Activated naive CD8-positive, alpha-beta T cell treated with anti-CD3 and anti-CD28 coated beads, Interleukin-2, amount 50 U/mL, for 24 hours (primary cell): ENCODE measurements around the gene CC2D2A.

ENCODE experiments used
- ATAC-seq: fragments of 150-1000 bp; cut with Tn5 transposase; one replicate; pipeline ENCODE4 v1.10.0; 2021
- DNase-seq: peaks from one replicate; pipeline ENCODE4 v3.0.0; 2021
- H3K27ac Mint-ChIP-seq: one replicate; pipeline ENCODE4 v1.8.0; 2021; ENCODE audit warnings: mild to moderate bottlenecking, mixed read lengths
- H3K27me3 Mint-ChIP-seq: one replicate; pipeline ENCODE4 v1.8.0; 2021; ENCODE audit warnings: mixed read lengths
- H3K36me3 Mint-ChIP-seq: one replicate; pipeline ENCODE4 v1.8.0; 2021; ENCODE audit warnings: low read depth, mixed read lengths
- H3K4me1 Mint-ChIP-seq: one replicate; pipeline ENCODE4 v1.8.0; 2021; ENCODE audit warnings: mixed read lengths
- H3K4me3 Mint-ChIP-seq: one replicate; pipeline ENCODE4 v1.8.0; 2021; ENCODE audit warnings: mild to moderate bottlenecking, moderate library complexity, mixed read lengths
- H3K9me3 Mint-ChIP-seq: one replicate; pipeline ENCODE4 v1.8.0; 2021; ENCODE audit warnings: mixed read lengths

Gene CC2D2A

DNA sequence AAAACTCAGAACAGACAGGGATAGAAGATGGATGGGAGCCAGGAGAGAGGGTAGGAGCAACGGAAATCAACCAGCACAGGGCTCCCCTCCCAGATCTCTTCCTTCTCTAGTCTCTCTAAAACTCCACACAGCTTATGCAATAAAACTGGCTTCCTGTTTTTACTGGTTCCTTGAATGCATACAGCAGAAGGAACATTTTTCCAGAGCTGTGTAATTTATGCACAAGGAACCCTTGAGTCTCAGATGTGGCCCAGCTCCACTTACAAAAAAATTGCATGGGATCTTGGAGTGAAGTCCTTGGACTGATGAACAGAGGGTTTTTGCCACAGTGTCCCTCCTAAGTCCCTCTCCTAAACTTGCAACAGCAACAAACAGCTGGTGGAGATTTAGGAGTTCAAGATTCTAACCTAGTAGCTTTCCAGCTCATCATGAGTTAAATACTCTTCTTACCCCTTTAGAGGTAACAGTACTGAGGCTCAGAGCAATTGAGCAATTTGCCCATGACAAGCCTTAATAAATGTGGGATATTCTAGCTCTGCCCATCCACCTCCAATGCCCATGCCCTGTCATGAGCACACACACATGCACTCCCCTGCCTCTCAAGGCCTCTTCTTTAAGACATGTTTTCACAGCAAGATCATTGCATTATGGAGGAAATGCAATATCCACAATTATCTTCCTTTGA, 18.4 kb upstream of the CC2D2A start:
- Mint-ChIP-seq H3K4me1 (no peaks in the 10 kb centered on the region), H3K27me3 (no peaks in the 10 kb centered on the region), H3K9me3 (peaks cover 8% of the 10 kb centered on the region), H3K27ac (no peak overlapping the region), H3K36me3 (no peaks in the 10 kb centered on the region), H3K4me3 (no peak overlapping the region)
- DNase-seq (no peak), ATAC-seq (no peak)

DNA sequence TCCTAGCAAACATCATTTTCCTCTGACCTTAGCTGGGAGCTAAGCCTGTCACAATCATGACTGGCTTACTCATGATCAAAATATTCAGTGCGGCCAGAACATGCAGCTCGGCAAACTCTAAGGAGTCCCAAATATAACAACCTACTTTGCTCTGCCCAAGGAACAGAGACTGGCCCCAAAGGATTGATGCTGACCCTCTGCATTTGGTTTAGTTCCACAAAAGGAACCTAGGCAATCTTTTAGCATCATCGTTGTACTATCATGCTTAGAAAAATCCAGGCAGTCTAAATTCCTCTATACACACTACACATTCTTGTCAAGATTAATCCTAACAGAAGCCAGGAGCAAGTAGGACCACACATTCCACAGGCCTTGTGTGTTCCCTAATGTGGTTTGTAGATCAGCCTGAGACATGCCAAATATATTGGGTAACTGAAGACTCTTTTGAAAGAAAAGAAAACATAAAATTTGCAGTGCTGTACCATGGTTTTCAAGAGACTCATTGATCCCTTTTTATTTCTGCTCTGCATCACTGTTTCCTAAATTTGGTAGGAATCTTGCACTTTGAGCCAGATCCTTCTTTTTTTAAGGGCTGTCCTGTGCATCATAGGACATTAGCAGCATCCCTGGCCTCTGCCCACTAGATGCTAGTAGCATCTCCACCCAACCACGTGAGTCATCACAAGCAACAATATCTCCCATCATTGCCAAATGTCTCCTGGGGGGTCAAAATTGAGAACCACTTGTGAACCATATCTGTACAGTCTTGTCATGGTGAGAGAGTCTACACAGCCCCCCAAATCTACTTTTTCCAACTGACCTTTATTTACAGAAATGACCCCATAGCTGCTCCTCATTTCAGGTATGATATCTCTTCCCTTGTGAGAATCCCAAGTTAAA, 17.6 kb upstream of the CC2D2A start:
- ATAC-seq (no peak), DNase-seq (no peak)
- peaks cover under 1% of the 10 kb centered on the region for H3K9me3 Mint-ChIP-seq
- no peaks in the 10 kb centered on the region for H3K36me3 Mint-ChIP-seq
- no peaks in the 10 kb centered on the region for H3K27me3 Mint-ChIP-seq
- H3K27ac Mint-ChIP-seq: no peak overlapping the region
- H3K4me1 Mint-ChIP-seq: no peaks in the 10 kb centered on the region
- no peak overlapping the region for H3K4me3 Mint-ChIP-seq

DNA sequence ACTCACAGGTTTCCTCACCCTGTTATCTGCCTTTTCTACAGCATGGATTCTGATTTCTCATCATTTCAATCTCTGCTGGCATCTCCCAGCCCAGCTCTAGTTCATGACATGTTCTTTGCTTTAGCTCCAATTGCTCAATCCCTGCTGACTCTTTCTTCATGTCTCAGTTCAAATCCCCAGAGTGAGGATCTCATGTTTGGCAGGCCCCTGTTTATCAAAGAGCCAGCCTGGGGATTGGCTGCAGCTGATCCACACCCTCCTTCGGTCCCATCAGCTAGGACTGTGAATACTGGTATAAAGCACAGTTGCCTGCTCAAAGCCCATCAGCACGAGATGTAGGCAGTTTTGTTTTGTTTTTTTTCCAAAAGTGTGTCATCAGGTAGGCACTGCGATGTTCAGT, 14.4 kb upstream of the CC2D2A start:
- H3K4me3 Mint-ChIP-seq: no peak overlapping the region
- H3K27ac Mint-ChIP-seq: no peak overlapping the region
- no peaks in the 10 kb centered on the region for H3K27me3 Mint-ChIP-seq
- DNase-seq (no peak), ATAC-seq (no peak)
- peaks cover 2% of the 10 kb centered on the region for H3K4me1 Mint-ChIP-seq
- H3K36me3 Mint-ChIP-seq: no peaks in the 10 kb centered on the region
- H3K9me3 Mint-ChIP-seq: no peaks in the 10 kb centered on the region

DNA sequence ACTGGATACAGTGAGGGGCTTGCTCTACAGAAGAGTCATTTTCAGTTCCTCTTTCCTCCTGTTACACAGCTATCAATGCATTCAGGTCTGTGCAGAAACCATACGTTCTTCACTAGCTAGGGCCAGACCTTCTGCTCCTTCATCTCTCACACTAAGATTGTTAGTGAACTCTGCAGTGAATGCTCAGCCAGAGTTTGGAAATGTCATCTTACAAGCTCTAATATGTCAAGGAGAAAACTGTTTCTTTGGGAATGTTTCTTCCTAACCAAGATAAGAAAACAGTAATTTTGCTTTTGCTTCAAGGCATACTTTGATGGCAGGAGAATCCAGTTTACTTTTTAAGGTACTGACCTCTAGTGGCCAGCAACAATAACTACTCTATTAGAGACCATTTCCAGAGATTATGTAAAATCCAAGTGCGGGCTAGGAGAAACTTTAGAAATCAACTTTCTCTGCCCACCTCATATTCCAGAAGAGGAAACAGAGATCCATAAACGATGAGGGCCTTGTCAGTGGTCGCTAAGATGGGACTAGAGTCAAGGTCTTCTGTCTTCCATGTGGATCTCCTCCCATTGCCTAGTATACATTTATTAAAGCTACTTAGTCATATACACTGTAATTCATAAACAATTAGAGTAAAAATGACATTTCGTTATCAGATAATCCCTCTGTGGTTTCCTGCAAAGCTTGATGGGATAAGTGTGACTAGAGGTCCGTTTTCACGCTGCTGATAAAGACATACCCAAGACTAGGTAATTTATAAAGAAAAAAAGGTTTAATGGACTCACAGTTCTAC, 12.1 kb upstream of the CC2D2A start:
- Mint-ChIP-seq H3K36me3 (no peaks in the 10 kb centered on the region), H3K27ac (no peak overlapping the region), H3K4me1 (peaks cover 2% of the 10 kb centered on the region), H3K9me3 (no peaks in the 10 kb centered on the region), H3K27me3 (no peaks in the 10 kb centered on the region), H3K4me3 (no peak overlapping the region)
- ATAC-seq (peak; percentile 72), DNase-seq (no peak)

DNA sequence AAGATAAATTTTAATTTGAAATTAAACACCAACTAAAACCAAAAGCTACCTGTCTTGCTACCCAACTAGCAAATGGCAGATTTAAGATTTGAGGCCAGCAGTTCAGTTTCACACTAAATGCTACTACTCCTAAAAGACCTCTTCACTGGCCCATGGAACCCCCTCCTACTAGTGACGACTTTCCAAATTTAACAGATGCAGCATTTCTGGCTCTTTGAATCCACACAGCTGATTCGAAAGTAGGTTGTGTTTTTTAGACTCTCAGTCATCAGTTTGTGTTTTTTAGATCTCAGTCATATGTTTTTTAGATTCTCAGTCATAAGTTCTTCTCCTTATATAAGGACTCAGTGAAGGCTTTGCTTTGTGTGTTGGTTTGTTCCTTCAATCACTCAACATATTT, 11.1 kb upstream of the CC2D2A start:
- Mint-ChIP-seq H3K27ac (no peak overlapping the region), H3K36me3 (no peaks in the 10 kb centered on the region), H3K4me3 (no peak overlapping the region)

DNA sequence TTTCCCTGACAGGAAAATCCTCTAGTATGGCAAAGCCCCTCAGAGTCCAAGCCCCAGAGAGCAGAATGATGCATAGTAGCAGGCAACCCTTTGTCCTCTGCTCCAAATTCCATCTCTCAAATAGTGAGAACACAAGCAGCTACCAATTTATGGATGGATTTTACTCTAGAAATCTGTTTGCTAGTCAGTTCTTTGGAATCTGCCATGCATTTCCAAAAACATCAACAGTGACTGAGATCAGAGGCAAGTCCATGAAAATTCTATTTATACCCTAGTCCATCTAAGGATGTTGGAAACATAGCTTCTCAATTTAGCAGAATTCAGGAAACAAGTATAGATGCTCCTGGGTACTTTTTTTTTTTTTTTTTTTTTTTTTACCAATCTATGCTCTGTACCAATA, 10.0 kb upstream of the CC2D2A start:
- Mint-ChIP-seq H3K27ac (no peak overlapping the region), H3K27me3 (no peaks in the 10 kb centered on the region)

More for the DNA sequence above, 11.1 kb upstream of the CC2D2A start:
- H3K4me1 Mint-ChIP-seq: peaks cover 2% of the 10 kb centered on the region
- H3K9me3 Mint-ChIP-seq: no peaks in the 10 kb centered on the region
- DNase-seq (no peak), ATAC-seq (no peak)
- H3K27me3 Mint-ChIP-seq: no peaks in the 10 kb centered on the region

DNA sequence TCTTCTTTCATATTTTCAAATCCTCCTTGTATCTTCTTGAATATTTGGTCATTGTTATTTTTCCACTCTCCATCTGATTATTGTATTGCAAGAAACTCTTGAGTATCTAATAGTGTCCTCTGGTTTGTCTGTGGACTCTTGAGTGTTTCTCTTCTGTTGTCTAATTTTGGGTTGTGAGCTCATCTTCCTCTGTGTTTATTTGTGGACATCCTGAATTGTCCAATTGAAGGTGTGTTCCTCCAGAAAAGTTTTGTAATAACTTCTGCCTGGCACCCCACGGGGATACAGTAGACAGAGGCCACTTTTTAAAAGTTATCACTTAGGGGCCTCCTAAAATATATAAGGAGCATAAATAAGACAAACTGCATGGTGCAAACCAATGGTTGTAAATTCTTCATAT, 3.1 kb upstream of the CC2D2A start:
- no peaks in the 10 kb centered on the region for H3K27me3 Mint-ChIP-seq
- no peak for DNase-seq
- H3K4me1 Mint-ChIP-seq: peaks cover 11% of the 10 kb centered on the region

More for the DNA sequence above, 10.0 kb upstream of the CC2D2A start:
- no peaks in the 10 kb centered on the region for H3K9me3 Mint-ChIP-seq
- no peak overlapping the region for H3K4me3 Mint-ChIP-seq
- peaks cover 2% of the 10 kb centered on the region for H3K4me1 Mint-ChIP-seq
- DNase-seq (no peak), ATAC-seq (no peak)
- H3K36me3 Mint-ChIP-seq: no peaks in the 10 kb centered on the region

DNA sequence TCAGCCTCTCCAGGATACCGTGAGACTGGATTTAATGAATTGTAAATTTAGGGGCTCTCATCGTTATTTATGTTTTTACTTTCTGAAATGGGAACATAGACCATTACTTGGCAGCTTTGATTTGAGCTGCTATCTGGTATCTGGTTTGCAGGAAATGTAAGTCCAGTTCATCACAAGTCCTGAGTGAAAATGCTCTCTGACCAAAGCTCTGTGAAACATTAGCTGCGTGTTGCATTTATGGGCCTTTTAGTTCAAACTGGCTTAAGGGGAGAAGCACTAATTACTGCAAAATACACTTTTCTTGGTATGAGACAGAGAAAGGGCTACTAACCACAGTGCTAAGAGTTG, 420 bp downstream of the CC2D2A start:
- Mint-ChIP-seq H3K4me3 (peak overlapping the region; percentile 33), H3K27me3 (no peaks in the 10 kb centered on the region), H3K27ac (no peak overlapping the region), H3K9me3 (no peaks in the 10 kb centered on the region), H3K36me3 (no peaks in the 10 kb centered on the region), H3K4me1 (peaks cover 11% of the 10 kb centered on the region)
- DNase-seq (no peak), ATAC-seq (no peak)

More for the DNA sequence above, 3.1 kb upstream of the CC2D2A start:
- Mint-ChIP-seq H3K9me3 (no peaks in the 10 kb centered on the region), H3K4me3 (no peak overlapping the region), H3K36me3 (no peaks in the 10 kb centered on the region), H3K27ac (no peak overlapping the region)
- ATAC-seq: no peak

DNA sequence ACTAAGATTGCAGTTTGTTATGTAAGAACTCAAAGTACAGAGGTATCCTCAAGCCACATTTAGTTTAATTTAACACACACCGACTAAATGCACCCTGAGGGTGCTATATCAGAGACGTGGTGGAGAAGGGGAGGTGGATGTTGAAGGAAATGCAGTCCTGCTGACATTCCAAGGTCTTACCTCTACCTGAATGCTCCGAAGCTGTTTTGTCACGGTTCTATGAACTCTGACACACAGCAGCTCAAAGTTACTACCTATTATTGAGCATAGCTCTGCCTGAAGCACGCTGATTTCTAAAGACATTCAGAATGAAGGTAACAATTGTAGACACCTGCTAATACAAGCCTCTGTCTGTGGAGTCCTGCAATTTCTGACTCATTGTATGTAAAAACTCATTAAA, 6.7 kb downstream of the CC2D2A start:
- H3K36me3 Mint-ChIP-seq: no peaks in the 10 kb centered on the region
- H3K27ac Mint-ChIP-seq: no peak overlapping the region
- H3K4me1 Mint-ChIP-seq: no peaks in the 10 kb centered on the region
- no peak overlapping the region for H3K4me3 Mint-ChIP-seq
- H3K9me3 Mint-ChIP-seq: no peaks in the 10 kb centered on the region
- H3K27me3 Mint-ChIP-seq: no peaks in the 10 kb centered on the region
- DNase-seq (no peak), ATAC-seq (no peak)

DNA sequence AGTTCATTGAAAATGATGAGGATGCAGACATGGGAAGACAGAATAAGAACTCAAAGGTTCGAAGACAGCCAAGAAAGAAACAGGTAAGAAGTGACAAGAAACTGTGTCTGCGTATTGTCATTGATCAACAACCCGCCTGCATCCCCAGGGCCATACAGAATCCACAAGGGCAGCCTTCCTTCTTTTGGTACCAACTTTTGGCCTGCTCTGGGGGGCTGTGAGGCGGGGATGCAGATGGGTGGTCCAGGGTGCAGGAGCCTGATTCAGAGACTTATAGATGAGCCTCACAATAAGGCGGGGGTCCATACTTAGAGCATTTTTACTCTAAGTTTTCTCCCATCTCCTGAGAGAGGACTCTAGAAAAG, 9.0 kb downstream of the CC2D2A start:
- Mint-ChIP-seq H3K4me1 (no peaks in the 10 kb centered on the region), H3K4me3 (no peak overlapping the region), H3K9me3 (no peaks in the 10 kb centered on the region), H3K27ac (no peak overlapping the region), H3K27me3 (no peaks in the 10 kb centered on the region), H3K36me3 (no peaks in the 10 kb centered on the region)
- DNase-seq (no peak), ATAC-seq (no peak)

DNA sequence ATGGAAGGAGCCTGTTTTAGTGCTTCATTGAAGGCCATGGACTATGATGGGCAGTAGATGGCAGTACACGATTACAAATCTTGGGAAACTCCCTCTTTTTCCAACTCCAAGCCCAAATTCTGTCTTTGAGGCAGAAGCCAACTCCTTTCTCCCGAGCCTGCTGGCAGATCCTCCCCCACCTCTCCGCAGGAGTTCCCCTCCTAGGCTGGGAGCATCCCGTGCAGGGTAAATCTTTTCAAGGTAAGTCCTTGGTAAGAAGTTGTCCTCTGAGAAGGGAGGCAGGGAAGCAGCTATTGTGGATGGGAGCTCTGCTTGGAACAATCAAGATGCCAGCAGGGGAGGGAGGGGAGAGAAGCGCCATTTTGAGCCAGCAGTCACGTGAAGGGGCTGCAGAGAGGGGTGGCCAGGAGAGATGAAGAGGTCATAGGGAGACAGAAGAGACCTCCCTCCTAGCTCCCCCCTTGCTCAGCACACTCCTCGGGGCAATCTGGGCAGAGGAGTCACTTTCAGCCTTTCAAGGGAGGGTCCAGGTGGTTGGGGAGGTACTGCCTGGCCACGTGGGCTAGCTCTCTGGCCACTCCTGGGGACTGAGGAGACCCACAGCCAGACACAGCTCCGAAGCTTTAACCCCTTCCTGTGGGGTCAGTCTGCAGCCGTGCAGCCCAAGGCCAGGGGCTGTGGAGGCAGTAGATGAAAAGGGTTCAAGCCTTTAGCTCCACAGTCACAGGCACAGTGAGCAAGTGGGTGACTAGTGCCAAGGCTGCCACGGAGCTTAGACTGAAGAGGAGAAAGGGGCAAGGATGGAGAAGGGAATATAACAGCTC, 9.6 kb downstream of the CC2D2A start:
- H3K9me3 Mint-ChIP-seq: peaks cover 4% of the 10 kb centered on the region
- no peak overlapping the region for H3K4me3 Mint-ChIP-seq
- H3K27me3 Mint-ChIP-seq: no peaks in the 10 kb centered on the region
- ATAC-seq (peak; percentile 36), DNase-seq (no peak)
- no peak overlapping the region for H3K27ac Mint-ChIP-seq
- no peaks in the 10 kb centered on the region for H3K36me3 Mint-ChIP-seq
- H3K4me1 Mint-ChIP-seq: no peaks in the 10 kb centered on the region

DNA sequence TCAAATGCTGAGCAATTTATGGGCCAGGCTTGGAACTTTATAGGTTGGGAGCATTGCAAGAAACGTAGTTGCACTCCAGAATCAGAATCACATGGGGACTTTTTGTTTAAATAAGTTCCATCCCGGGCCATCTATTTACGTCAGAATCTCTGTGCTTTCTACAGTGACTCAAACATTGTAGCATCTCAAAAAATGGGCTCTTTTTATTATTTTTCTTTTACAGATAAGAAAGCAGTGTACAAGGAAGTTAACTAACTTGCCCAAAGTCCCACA, 10.2 kb downstream of the CC2D2A start:
- Mint-ChIP-seq H3K4me3 (no peak overlapping the region), H3K4me1 (no peaks in the 10 kb centered on the region), H3K36me3 (no peaks in the 10 kb centered on the region), H3K9me3 (peaks cover 7% of the 10 kb centered on the region), H3K27me3 (no peaks in the 10 kb centered on the region), H3K27ac (no peak overlapping the region)
- ATAC-seq (no peak), DNase-seq (no peak)

DNA sequence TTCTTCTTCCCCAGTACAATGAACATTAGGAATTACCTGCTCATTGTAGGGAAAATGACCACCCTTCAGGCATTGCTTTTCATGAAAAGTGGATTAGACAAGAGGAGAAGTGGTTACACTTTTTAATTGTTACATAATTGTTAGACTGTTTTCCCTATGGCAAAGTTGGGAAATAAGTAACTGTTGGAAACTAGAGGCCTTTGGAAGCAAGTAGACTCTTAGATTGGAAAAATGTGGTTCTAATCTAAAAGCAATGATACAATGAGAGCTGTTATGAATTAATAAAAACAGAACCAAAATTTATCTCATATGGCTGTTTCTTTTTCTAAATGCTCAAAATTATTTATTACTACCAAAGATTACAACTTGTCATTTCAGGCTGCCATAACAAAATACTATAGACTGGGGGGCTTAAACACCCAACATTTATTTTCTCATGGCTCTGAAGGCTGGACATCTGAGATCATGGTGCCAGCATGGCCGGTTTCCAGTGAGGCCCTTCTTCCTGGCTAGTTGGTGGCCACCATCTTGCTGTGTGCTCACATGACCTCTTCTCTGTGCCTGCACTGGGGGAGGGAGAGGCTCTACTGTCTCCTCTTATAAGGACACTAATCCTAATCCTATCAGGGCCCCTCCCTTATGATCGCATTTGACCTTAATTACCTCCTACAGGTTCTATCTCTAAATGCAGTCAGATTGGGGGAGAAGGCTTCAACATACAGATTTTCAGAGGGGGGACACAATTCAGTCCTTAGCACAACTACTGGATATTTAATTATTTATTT, 12.5 kb downstream of the CC2D2A start:
- Mint-ChIP-seq H3K36me3 (no peaks in the 10 kb centered on the region), H3K27ac (no peak overlapping the region)
- no peak for DNase-seq

DNA sequence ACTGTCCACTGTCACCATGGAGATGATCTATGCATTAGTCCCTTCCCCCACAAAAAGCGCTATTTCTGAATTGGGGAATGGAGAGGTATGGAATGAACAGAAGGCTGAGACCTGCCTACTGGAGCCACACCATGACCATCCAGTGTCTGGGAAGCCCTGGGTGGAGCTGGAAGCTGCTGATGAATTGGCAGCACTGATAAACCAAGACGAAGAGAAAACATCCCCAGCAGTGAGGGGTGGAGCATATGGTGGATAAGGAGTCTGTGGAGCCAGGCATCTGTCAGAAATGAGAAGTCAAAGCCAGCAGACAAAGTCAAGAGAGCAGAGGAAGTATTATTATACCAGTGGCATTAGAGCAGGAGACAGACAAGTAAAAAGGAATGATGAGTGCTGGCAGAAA, 13.2 kb downstream of the CC2D2A start:
- no peak for DNase-seq
- Mint-ChIP-seq H3K9me3 (peaks cover 35% of the 10 kb centered on the region), H3K27me3 (no peaks in the 10 kb centered on the region)

More for the DNA sequence above, 12.5 kb downstream of the CC2D2A start:
- ATAC-seq: no peak
- Mint-ChIP-seq H3K9me3 (peaks cover 28% of the 10 kb centered on the region), H3K27me3 (no peaks in the 10 kb centered on the region), H3K4me3 (no peak overlapping the region), H3K4me1 (no peaks in the 10 kb centered on the region)

More for the DNA sequence above, 13.2 kb downstream of the CC2D2A start:
- H3K4me1 Mint-ChIP-seq: no peaks in the 10 kb centered on the region
- no peak overlapping the region for H3K4me3 Mint-ChIP-seq
- no peaks in the 10 kb centered on the region for H3K36me3 Mint-ChIP-seq
- no peak overlapping the region for H3K27ac Mint-ChIP-seq
- no peak for ATAC-seq
